Left lung (tissue), 10 donors: ENCODE results near the gene FREM3. TPM values are rescaled to one million over a fixed set of nuclear protein-coding genes. Genes with fewer than 3 reads are reported as not detected.
"Not testable (repeated sequence)": the region's sequence is repeated elsewhere in the genome, so short reads cannot be mapped to it uniquely, and the experiment has no call there.

Experiments
- ATAC-seq: fragments of 200-7000 bp; cut with Tn5 transposase; one replicate; pipeline ENCODE4 v1.9.1; 2020; ENCODE audit warnings: moderate library complexity
- DNase-seq, 4 donors: peaks; one replicate each; pipeline ENCODE4 v3.0.0-alpha.2; 2013 to 2020
- H3K27ac ChIP-seq, 2 donors: fragments of 200-600 bp; sonication (generic) in 1 of 2; one replicate each; pipeline versions ENCODE4 v1.5.0 to v1.8.0; 2020 to 2021
- H3K27me3 ChIP-seq, 2 donors: fragments of 200-600 bp; sonication (generic) in 1 of 2; one replicate each; pipeline versions ENCODE4 v1.5.0 to v1.8.0; 2020 to 2021
- H3K36me3 ChIP-seq, 2 donors: fragments of 200-600 bp; sonication (generic) in 1 of 2; one replicate each; pipeline versions ENCODE4 v1.5.0 to v1.8.0; 2020 to 2021
- H3K4me1 ChIP-seq, 2 donors: fragments of 200-600 bp; one replicate each; pipeline ENCODE4 v1.8.0; 2021
- H3K4me3 ChIP-seq, 2 donors: fragments of 200-600 bp; sonication (generic) in 1 of 2; one replicate each; pipeline versions ENCODE4 v1.5.0 to v1.8.0; 2020 to 2021; ENCODE audit warnings: mild to moderate bottlenecking in 1 of 2
- H3K9me3 ChIP-seq, 2 donors: fragments of 200-600 bp; sonication (generic) in 1 of 2; one replicate each; pipeline versions ENCODE4 v1.5.0 to v1.8.0; 2020 to 2021
- intact Hi-C, 2 donors: fragments of 100-400 bp; cut with DNase I; formaldehyde crosslinking; loops; one replicate each; pipeline versions ENCODE4 v1.11.2 to v1.14.2; 2022
- polyA plus RNA-seq, 6 donors: library from polyadenylated mRNA; unstranded; fragments of 120-200 nt; gene quantifications; one replicate each; pipeline ENCODE4 v1.2.1, GENCODE V29; 2013; ENCODE audit not compliant: insufficient read length in 6 of 6
- total RNA-seq, 2 donors: library from RNA; stranded (reverse); fragmentation: NEBNext Ultra II Directional; extraction: Animal tissue kit (Norgen Biotek cat#: 25700); gene quantifications; one replicate each; pipeline ENCODE4 v1.2.1, GENCODE V29; 2021
- TF ChIP-seq, protein P1 (sequence below), 2 donors: fragments of 200-600 bp; sonication (generic) in 1 of 2; IDR thresholded peaks; one replicate each; pipeline versions ENCODE4 v1.5.0 to v1.8.0; 2021; ENCODE audit warnings: antibody characterized with exemption in 2 of 2
- donor health status: DM: no; HTN: yes; CAD: no.
- donor health status: DM: no; HTN: no; CAD: no.

The FREM3 gene
- total and polyA plus RNA-seq, 8 donors, result 0.09 to 15.9 (median 9.8) TPM; not detected in 1

- intact Hi-C loops, result no loop called here
- TF ChIP-seq, protein P1, sequence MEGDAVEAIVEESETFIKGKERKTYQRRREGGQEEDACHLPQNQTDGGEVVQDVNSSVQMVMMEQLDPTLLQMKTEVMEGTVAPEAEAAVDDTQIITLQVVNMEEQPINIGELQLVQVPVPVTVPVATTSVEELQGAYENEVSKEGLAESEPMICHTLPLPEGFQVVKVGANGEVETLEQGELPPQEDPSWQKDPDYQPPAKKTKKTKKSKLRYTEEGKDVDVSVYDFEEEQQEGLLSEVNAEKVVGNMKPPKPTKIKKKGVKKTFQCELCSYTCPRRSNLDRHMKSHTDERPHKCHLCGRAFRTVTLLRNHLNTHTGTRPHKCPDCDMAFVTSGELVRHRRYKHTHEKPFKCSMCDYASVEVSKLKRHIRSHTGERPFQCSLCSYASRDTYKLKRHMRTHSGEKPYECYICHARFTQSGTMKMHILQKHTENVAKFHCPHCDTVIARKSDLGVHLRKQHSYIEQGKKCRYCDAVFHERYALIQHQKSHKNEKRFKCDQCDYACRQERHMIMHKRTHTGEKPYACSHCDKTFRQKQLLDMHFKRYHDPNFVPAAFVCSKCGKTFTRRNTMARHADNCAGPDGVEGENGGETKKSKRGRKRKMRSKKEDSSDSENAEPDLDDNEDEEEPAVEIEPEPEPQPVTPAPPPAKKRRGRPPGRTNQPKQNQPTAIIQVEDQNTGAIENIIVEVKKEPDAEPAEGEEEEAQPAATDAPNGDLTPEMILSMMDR (IDR thresholded peaks at IDR 0.05), result no peak
- Histone ChIP-seq H3K36me3 (no peaks in the 10 kb centered on the region), H3K9me3 (no peaks in the 10 kb centered on the region), H3K4me1 (peaks cover 9 to 14% of the 10 kb centered on the region in 2 donors), H3K27ac (no peak overlapping the region), H3K4me3 (peak overlapping the region; percentile 5 to 16), H3K27me3 (peaks cover 25 to 59% of the 10 kb centered on the region in 2 donors)
- ATAC-seq (peak; percentile 53), DNase-seq (peak in 3 of 4 donors; percentile 42 to 64 (median 58))
These were observed 444 bp downstream of the FREM3 start for GRCh38 chr4:143700046-143700415.

DNA sequence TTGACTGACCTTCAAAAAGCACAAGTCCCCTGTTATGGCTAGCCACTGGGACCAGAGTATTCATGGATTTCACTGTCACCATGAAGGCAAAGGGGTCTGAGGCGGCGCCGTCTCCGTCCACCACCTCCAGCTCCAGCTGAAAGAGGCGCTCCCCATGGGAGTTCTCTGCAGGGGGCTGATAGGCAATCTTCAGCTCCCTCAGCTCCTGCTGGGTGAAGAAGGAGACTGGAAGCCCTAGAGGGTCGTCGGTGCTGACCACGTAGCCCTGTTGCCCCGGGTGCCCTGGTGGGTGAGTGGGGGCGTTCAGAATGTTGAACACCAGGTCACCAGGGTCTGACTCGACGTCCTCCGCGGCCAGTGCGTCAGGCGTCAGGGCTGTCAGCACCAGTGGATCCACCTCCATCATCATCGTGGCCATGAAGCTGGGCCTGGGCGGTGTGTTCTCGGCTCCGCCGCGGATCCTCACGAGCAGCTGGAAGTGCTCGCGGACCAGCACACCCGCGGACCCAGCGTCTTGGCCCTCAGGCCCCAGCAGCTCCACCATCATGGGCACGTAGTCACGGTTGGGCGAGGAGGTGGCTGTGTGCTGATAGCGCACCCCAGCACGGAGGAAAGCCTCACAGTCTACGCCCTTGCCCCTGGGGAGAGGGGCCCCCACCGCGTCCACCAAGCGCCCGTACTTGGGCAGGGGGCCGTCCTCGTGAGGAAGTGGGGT, 987 bp downstream of the FREM3 start:
- Histone ChIP-seq H3K27me3 (peaks cover 25 to 59% of the 10 kb centered on the region in 2 donors), H3K4me3 (peak overlapping the region in 1 of 2 donors; percentile 16), H3K4me1 (peaks cover 9 to 14% of the 10 kb centered on the region in 2 donors), H3K27ac (no peak overlapping the region), H3K36me3 (no peaks in the 10 kb centered on the region), H3K9me3 (no peaks in the 10 kb centered on the region)
- ATAC-seq, result no peak
- TF ChIP-seq, protein P1 (IDR thresholded peaks at IDR 0.05), result no peak
- intact Hi-C loops, result no loop called here
- DNase-seq, result peak in 1 of 4 donors; percentile 62

DNA sequence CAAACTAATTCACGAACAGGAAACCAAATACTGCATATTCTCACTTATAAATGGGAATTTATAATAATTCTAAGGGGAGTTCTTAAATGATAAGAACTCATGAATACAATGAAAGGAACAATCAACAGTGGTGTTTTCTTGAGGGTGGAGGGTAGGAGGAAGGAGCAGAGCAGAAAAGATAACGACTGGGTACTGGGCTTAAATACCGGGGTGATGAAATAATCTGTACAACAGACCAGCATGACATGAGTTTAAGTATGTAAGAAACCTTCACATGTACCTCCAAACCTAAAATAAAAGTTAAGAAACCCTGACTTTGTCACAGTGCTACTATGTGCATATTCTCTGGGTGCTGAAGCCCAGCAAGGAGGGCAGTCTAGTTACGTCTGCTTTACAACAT, 6.6 kb downstream of the FREM3 start:
- no peaks in the 10 kb centered on the region for H3K4me1 ChIP-seq
- H3K36me3 ChIP-seq, result no peaks in the 10 kb centered on the region
- no peak overlapping the region for H3K4me3 ChIP-seq
- H3K27ac ChIP-seq, result no peak overlapping the region
- no peaks in the 10 kb centered on the region for H3K9me3 ChIP-seq
- H3K27me3 ChIP-seq, result peaks cover under 1 to 16% of the 10 kb centered on the region in 2 donors
- intact Hi-C loops, result no loop called here
- TF ChIP-seq, protein P1 (IDR thresholded peaks at IDR 0.05), result no peak
- ATAC-seq (no peak), DNase-seq (no peak)

DNA sequence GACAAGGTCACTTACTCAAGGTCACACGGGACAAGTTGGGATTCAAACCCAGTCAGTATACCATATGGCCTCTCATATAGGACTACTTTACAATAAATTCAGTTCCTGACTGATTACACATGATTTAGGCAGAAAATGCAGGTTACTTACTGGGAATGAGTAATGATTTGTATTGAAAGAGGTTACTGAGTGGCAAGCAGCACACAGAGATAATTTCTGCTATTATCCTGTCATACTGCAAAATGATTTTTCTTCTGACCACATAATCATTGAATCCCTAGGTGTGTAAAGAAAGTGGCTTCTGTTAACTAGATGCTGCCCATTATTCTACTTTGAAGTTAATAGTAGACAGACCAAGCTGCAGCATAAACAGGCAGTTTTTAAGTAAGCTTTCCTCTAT, 8.2 kb downstream of the FREM3 start:
- H3K27me3 ChIP-seq, result no peaks in the 10 kb centered on the region
- DNase-seq (no peak), ATAC-seq (no peak)
- H3K9me3 ChIP-seq, result no peaks in the 10 kb centered on the region
- no peak overlapping the region for H3K4me3 ChIP-seq
- intact Hi-C loops, result no loop called here
- TF ChIP-seq, protein P1 (IDR thresholded peaks at IDR 0.05), result no peak
- H3K27ac ChIP-seq, result no peak overlapping the region
- H3K4me1 ChIP-seq, result no peaks in the 10 kb centered on the region
- H3K36me3 ChIP-seq, result no peaks in the 10 kb centered on the region

GRCh38 chr4:143679434-143679833, 21.0 kb downstream of the FREM3 start:
- H3K36me3 ChIP-seq, result no peaks in the 10 kb centered on the region
- no peaks in the 10 kb centered on the region for H3K4me1 ChIP-seq
- no peaks in the 10 kb centered on the region for H3K27me3 ChIP-seq
- no peak overlapping the region for H3K4me3 ChIP-seq
- ATAC-seq, result no peak
- no peak overlapping the region for H3K27ac ChIP-seq
- intact Hi-C loops, result no loop called here
- no peak for DNase-seq
- TF ChIP-seq, protein P1 (IDR thresholded peaks at IDR 0.05), result no peak
- no peaks in the 10 kb centered on the region for H3K9me3 ChIP-seq

GRCh38 chr4:143673629-143674028, 26.8 kb downstream of the FREM3 start:
- H3K9me3 ChIP-seq, H3K4me3 ChIP-seq, intact Hi-C loops, H3K27ac ChIP-seq, DNase-seq, ATAC-seq, H3K36me3 ChIP-seq, H3K27me3 ChIP-seq, H3K4me1 ChIP-seq: not testable (repeated sequence)
